HG03439 (cell line): Measurements from ENCODE around the gene ATP1B3.
"Not testable (repeated sequence)": the region's sequence is repeated elsewhere in the genome, so short reads cannot be mapped to it uniquely, and the experiment has no call there.

Experiments used
- ATAC-seq: cut with Tn5 transposase; IDR thresholded peaks from one replicate; pipeline ENCODE4 v1.9.1; 2021; ENCODE audit warnings: mild to moderate bottlenecking, moderate library complexity; ENCODE audit not compliant: unreplicated experiment

Gene ATP1B3

GRCh38 chr3:141876381-141876890, at the start of gene ATP1B3:
ATP1B3 (plus strand) TSS chr3:141876643; CDS start chr3:141876802, 159 bp downstream.
- ATAC-seq = peak; percentile 81

- no peak for ATAC-seq
These were observed 48.0 kb upstream of the ATP1B3 start for GRCh38 chr3:141828487-141828886.

GRCh38 chr3:141828890-141829289, 47.6 kb upstream of the ATP1B3 start:
- ATAC-seq = no peak

GRCh38 chr3:141830508-141830907, 45.9 kb upstream of the ATP1B3 start:
- no peak for ATAC-seq

- no peak for ATAC-seq
These were observed 42.2 kb upstream of the ATP1B3 start for GRCh38 chr3:141834292-141834691.

GRCh38 chr3:141835557-141836229, 40.8 kb upstream of the ATP1B3 start:
- no peak for ATAC-seq

GRCh38 chr3:141839389-141839788, 37.1 kb upstream of the ATP1B3 start:
- no peak for ATAC-seq

- ATAC-seq = no peak
These were observed 35.5 kb upstream of the ATP1B3 start for GRCh38 chr3:141840737-141841544.

- ATAC-seq = no peak
These were observed 32.3 kb upstream of the ATP1B3 start for GRCh38 chr3:141844108-141844507.

- ATAC-seq = no peak
These were observed 31.6 kb upstream of the ATP1B3 start for GRCh38 chr3:141844812-141845211.

GRCh38 chr3:141845407-141846049, 30.9 kb upstream of the ATP1B3 start:
- ATAC-seq = no peak

- ATAC-seq = no peak
These were observed 30.4 kb upstream of the ATP1B3 start for GRCh38 chr3:141846050-141846433.

- not testable (repeated sequence) for ATAC-seq
These were observed 28.2 kb upstream of the ATP1B3 start for GRCh38 chr3:141848159-141848748.

- ATAC-seq = no peak
These were observed 27.2 kb upstream of the ATP1B3 start for GRCh38 chr3:141849056-141849815.

- no peak for ATAC-seq
These were observed 25.0 kb upstream of the ATP1B3 start for GRCh38 chr3:141851411-141851810.

- no peak for ATAC-seq
These were observed 23.3 kb upstream of the ATP1B3 start for GRCh38 chr3:141853081-141853601.

GRCh38 chr3:141853629-141854168, 22.7 kb upstream of the ATP1B3 start:
- no peak for ATAC-seq

GRCh38 chr3:141854599-141854998, 21.8 kb upstream of the ATP1B3 start:
- ATAC-seq = no peak

- no peak for ATAC-seq
These were observed 18.1 kb upstream of the ATP1B3 start for GRCh38 chr3:141858312-141858711.

- no peak for ATAC-seq
These were observed 16.8 kb upstream of the ATP1B3 start for GRCh38 chr3:141859651-141860050.
